ENCODE results near the gene REC114.
"Not testable (repeated sequence)": the region's sequence is repeated elsewhere in the genome, so short reads cannot be mapped to it uniquely, and the experiment has no call there.

Gene REC114

DNA sequence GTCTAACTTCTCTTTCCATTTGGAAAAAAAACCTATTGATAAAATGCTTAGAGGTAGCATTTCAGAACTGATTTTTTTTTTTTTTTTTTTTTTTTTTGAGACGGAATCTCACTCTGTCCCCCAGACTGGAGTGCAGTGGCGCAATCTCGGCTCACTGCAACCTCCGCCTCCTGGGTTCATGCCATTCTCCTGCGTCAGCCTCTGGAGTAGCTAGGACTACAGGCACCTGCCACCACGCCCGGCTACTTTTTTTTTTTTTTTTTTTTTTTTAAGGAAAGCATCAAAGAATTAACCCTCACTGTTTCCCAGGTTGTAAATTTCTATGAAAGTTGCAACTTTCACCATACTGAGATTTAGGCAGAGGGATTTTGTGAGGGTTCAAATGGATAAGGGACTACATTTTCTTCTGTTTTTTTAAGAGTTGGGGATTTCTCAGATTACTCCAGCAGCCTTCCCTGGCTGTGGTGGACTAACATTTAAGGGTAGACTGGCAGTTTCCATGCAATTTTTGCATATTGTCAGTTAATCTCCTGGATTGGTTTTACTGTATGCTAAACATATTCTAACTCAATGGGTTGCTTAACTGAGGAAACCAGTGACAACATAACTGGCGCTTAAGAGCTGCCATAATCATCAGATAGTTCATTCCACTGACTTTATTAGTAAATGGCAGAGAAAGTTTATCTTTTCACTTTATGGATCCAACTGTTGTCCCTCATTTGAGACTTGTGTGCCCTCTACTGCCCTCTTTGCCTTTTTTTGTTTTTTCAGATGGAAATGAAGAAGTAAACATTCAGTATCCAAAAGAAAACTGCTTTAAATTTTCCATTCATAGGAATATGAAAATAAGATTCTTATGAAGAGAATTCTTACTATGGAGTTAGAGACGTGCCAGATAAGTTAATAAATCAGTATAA, 96.5 kb downstream of the REC114 start:
- DNase-seq, result no peak
- TF ChIP-seq, protein P1, sequence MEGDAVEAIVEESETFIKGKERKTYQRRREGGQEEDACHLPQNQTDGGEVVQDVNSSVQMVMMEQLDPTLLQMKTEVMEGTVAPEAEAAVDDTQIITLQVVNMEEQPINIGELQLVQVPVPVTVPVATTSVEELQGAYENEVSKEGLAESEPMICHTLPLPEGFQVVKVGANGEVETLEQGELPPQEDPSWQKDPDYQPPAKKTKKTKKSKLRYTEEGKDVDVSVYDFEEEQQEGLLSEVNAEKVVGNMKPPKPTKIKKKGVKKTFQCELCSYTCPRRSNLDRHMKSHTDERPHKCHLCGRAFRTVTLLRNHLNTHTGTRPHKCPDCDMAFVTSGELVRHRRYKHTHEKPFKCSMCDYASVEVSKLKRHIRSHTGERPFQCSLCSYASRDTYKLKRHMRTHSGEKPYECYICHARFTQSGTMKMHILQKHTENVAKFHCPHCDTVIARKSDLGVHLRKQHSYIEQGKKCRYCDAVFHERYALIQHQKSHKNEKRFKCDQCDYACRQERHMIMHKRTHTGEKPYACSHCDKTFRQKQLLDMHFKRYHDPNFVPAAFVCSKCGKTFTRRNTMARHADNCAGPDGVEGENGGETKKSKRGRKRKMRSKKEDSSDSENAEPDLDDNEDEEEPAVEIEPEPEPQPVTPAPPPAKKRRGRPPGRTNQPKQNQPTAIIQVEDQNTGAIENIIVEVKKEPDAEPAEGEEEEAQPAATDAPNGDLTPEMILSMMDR (IDR thresholded peaks at IDR 0.05; ENCODE audit: low read depth, low read length, missing control alignments), result no peak
- no peak overlapping the region for H3K4me3 ChIP-seq (ENCODE audit: low read depth, low read length)
- no peaks in the 10 kb centered on the region for H3K27me3 ChIP-seq (replicated peaks)
- no peak overlapping the region for H3K27ac ChIP-seq
- in situ Hi-C loops (cut with HindIII; ENCODE audit: low pct_ligation_motif_present, low sequenced_read_pairs), result no loop called here
- no peaks in the 10 kb centered on the region for H3K36me3 ChIP-seq (replicated peaks)

DNA sequence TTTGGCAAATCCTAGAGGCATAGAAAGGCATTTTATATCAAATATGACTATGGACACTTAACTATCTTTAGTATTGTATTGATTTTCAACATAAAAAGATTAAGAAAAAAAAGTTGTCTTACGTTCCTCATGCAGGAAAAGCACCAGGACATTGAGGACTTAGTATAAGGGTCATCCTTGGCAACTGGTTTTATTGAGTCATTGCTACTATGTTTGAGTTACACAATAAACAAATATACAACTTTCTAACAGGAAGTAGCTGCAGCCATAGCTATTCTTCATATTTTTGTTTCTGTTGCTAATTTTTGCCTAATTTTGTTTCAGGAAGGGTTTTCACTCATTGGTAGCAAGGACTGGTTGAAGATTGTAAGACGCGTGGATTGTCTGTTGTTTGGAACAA, 97.2 kb downstream of the REC114 start:
- TF ChIP-seq, protein P1 (IDR thresholded peaks at IDR 0.05; ENCODE audit: low read depth, low read length, missing control alignments), result no peak
- Histone ChIP-seq H3K27me3 (replicated peaks) (no peaks in the 10 kb centered on the region), H3K36me3 (replicated peaks) (no peaks in the 10 kb centered on the region), H3K4me3 (ENCODE audit: low read depth, low read length) (no peak overlapping the region), H3K27ac (no peak overlapping the region)
- in situ Hi-C loops (cut with HindIII; ENCODE audit: low pct_ligation_motif_present, low sequenced_read_pairs), result no loop called here
- no peak for DNase-seq

DNA sequence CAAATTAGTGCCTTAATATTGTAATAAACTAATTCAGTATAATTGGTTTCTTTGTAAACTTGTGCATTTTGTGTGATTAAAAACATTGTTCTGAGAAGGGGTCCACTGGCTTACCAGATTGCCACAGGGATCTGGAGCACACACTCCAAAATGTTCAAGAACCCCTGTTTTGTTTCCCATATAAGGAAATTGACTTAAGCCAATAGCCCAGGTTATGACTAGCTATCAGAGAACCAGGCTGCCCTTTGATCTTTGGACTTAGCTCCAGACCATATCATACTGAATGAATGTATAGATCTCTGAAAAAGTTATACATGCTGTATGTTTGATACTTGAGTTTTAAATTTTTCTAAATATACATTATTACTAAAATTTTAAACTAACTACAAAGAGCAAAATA, 98.5 kb downstream of the REC114 start:
- H3K36me3 ChIP-seq (replicated peaks), result no peaks in the 10 kb centered on the region
- no peak overlapping the region for H3K4me3 ChIP-seq (ENCODE audit: low read depth, low read length)
- no peaks in the 10 kb centered on the region for H3K27me3 ChIP-seq (replicated peaks)
- in situ Hi-C loops (cut with HindIII; ENCODE audit: low pct_ligation_motif_present, low sequenced_read_pairs), result no loop called here
- no peak overlapping the region for H3K27ac ChIP-seq
- no peak for DNase-seq
- TF ChIP-seq, protein P1 (IDR thresholded peaks at IDR 0.05; ENCODE audit: low read depth, low read length, missing control alignments), result no peak

DNA sequence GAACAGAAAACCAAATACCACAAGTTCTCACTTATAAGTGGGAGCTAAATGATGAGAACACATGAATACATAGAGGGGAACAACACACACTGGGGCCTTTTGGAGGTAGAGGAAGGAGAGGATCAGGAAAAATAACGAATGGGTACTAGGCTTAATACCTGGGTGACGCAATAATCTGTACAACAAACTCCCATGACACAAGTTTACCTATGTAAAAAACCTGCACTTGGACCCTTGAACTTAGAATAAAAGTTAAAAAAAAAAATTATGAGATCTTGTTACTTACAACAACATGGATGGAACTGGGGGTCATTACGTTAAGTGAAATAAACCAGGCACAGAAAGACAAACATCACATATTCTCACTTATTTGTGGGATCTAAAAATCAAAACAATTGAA, 106.0 kb downstream of the REC114 start:
- H3K27me3 ChIP-seq (replicated peaks); H3K36me3 ChIP-seq (replicated peaks); DNase-seq; H3K27ac ChIP-seq; in situ Hi-C loops (cut with HindIII; ENCODE audit: low pct_ligation_motif_present, low sequenced_read_pairs); H3K4me3 ChIP-seq (ENCODE audit: low read depth, low read length): not testable (repeated sequence)

DNA sequence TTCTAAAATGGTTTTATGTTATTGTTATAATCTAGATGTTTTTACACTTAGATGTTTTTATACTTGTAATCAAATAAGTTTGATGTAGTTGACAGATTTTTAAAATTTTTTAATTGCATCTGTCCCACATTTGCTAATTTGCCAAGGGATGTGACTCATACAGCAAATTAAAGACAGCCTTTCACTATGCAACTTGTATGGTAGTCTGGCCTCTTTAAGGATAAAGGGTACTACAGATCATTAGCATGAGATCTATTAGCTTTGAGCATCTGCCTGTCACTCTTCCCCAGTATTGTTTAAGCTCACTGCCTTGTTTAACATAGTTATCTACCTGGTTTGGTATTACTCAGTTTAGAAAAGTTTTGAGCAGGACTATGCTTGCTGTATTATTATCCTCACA, 107.2 kb downstream of the REC114 start:
- TF ChIP-seq, protein P1 (IDR thresholded peaks at IDR 0.05; ENCODE audit: low read depth, low read length, missing control alignments), result no peak
- in situ Hi-C loops (cut with HindIII; ENCODE audit: low pct_ligation_motif_present, low sequenced_read_pairs), result no loop called here
- Histone ChIP-seq H3K27ac (no peak overlapping the region), H3K27me3 (replicated peaks) (no peaks in the 10 kb centered on the region), H3K4me3 (ENCODE audit: low read depth, low read length) (no peak overlapping the region), H3K36me3 (replicated peaks) (no peaks in the 10 kb centered on the region)
- no peak for DNase-seq

DNA sequence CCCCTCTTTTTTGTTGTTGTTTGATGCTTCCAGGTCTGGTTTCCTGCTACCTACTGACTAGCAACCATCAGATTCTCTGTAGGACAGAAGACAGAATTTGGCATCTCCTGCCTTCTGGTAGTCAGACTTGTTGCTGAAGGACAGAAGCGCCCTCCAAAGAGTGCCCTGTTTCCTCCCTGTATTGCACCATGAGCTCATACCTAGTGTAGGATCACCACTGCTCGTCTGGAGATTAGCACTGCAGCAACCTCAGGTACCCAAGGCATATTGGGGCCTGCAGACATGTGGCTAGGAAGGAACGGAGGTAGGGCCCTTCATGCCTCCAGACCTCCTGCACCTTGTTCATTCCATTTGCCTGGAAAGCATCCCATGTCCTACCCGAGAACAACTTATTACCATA, 112.1 kb downstream of the REC114 start:
- H3K4me3 ChIP-seq (ENCODE audit: low read depth, low read length), result no peak overlapping the region
- in situ Hi-C loops (cut with HindIII; ENCODE audit: low pct_ligation_motif_present, low sequenced_read_pairs), result no loop called here
- TF ChIP-seq, protein P1 (IDR thresholded peaks at IDR 0.05; ENCODE audit: low read depth, low read length, missing control alignments), result no peak
- H3K27me3 ChIP-seq (replicated peaks), result no peaks in the 10 kb centered on the region
- no peak for DNase-seq
- H3K36me3 ChIP-seq (replicated peaks), result peaks cover 17% of the 10 kb centered on the region
- H3K27ac ChIP-seq, result no peak overlapping the region
